ENCODE results near the gene LRP2.

The LRP2 gene

GRCh38 chr2:169301596-169302335, 60.6 kb downstream of the LRP2 start:
- Histone ChIP-seq H3K4me3 (no peak overlapping the region), H3K36me3 (no peaks in the 10 kb centered on the region), H3K27me3 (no peaks in the 10 kb centered on the region), H3K9me3 (no peaks in the 10 kb centered on the region), H3K27ac (no peak overlapping the region), H3K4me1 (peaks cover 0 to 4% (median 0%) of the 10 kb centered on the region in 4 donors)
- no peak for TF ChIP-seq CTCF (IDR thresholded peaks at IDR 0.05)
- no peak for DNase-seq
- intact Hi-C loops (cut with DNase I; ENCODE audit: low total_unique reads): no loop called here

- intact Hi-C loops (cut with DNase I; ENCODE audit: low total_unique reads): no loop called here
- H3K9me3 ChIP-seq: no peaks in the 10 kb centered on the region
- H3K27me3 ChIP-seq: no peaks in the 10 kb centered on the region
- DNase-seq: no peak
- H3K36me3 ChIP-seq: no peaks in the 10 kb centered on the region
- H3K4me3 ChIP-seq: no peak overlapping the region
- H3K27ac ChIP-seq: no peak overlapping the region
- TF ChIP-seq CTCF (IDR thresholded peaks at IDR 0.05): no peak
- H3K4me1 ChIP-seq: peaks cover 0 to 4% (median 0%) of the 10 kb centered on the region in 4 donors
Measured at GRCh38 chr2:169300636-169301530, 61.5 kb downstream of the LRP2 start.

GRCh38 chr2:169298007-169298406, 64.3 kb downstream of the LRP2 start:
- H3K27ac ChIP-seq: no peak overlapping the region
- no peak overlapping the region for H3K4me3 ChIP-seq
- intact Hi-C loops (cut with DNase I; ENCODE audit: low total_unique reads): no loop called here
- no peaks in the 10 kb centered on the region for H3K36me3 ChIP-seq
- no peaks in the 10 kb centered on the region for H3K27me3 ChIP-seq
- no peaks in the 10 kb centered on the region for H3K4me1 ChIP-seq
- TF ChIP-seq CTCF (IDR thresholded peaks at IDR 0.05): no peak
- no peak for DNase-seq
- H3K9me3 ChIP-seq: no peaks in the 10 kb centered on the region

GRCh38 chr2:169294001-169294675, 68.2 kb downstream of the LRP2 start:
- TF ChIP-seq CTCF (IDR thresholded peaks at IDR 0.05): no peak
- intact Hi-C loops (cut with DNase I; ENCODE audit: low total_unique reads): no loop called here
- H3K4me3 ChIP-seq: no peak overlapping the region

GRCh38 chr2:169291517-169291916, 70.8 kb downstream of the LRP2 start:
- H3K9me3 ChIP-seq: no peaks in the 10 kb centered on the region
- no peak overlapping the region for H3K27ac ChIP-seq
- no peaks in the 10 kb centered on the region for H3K36me3 ChIP-seq
- no peak for TF ChIP-seq CTCF (IDR thresholded peaks at IDR 0.05)
- no peaks in the 10 kb centered on the region for H3K27me3 ChIP-seq
- no peak overlapping the region for H3K4me3 ChIP-seq
- no peak for DNase-seq
- no peaks in the 10 kb centered on the region for H3K4me1 ChIP-seq
- intact Hi-C loops (cut with DNase I; ENCODE audit: low total_unique reads): no loop called here

More at GRCh38 chr2:169294001-169294675, 68.2 kb downstream of the LRP2 start:
- no peaks in the 10 kb centered on the region for H3K27me3 ChIP-seq
- no peaks in the 10 kb centered on the region for H3K4me1 ChIP-seq
- H3K36me3 ChIP-seq: no peaks in the 10 kb centered on the region
- H3K9me3 ChIP-seq: no peaks in the 10 kb centered on the region
- no peak for DNase-seq
- no peak overlapping the region for H3K27ac ChIP-seq
